ENCODE results near the gene HSPA12A.
A peak's percentile ranks its signal among the peaks of the same experiment; 100 is the strongest.

Gene HSPA12A

DNA sequence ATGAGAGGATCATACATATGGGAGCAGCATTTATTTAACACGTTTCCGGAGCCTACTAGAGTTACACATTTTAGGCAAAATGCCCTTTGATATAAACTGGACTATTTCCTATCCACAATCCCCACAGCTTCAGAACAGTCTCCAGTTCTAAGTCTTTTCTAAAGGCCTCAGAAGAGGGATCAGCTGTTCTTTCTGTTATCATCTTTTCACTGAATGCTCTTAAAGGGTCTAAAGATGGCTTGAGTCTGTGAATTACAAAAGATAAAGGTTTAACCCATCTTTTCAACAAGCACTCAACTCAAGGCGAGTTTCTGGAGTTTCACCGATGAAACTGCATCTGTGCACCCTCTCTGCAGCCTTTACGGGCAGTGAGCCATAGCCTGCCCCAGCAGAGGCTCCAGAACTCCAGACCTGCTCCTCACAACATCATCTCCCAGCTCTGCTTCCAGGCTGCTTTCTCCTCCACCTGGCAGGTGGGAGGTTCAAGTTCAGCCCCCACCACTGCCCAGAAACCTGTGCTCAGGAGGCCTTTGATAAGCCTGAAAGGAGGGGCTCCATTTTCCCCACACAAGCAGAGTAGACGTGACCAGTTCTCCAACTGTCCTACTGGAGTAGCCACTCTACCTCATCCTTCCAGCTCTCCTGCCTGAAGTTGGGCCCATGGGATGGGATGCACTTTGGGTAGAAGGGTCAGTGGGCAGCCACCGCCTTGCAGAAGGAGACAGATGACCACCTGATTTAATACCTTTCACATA, 53.4 kb downstream of the HSPA12A start:
- DNase-seq, result no peak

DNA sequence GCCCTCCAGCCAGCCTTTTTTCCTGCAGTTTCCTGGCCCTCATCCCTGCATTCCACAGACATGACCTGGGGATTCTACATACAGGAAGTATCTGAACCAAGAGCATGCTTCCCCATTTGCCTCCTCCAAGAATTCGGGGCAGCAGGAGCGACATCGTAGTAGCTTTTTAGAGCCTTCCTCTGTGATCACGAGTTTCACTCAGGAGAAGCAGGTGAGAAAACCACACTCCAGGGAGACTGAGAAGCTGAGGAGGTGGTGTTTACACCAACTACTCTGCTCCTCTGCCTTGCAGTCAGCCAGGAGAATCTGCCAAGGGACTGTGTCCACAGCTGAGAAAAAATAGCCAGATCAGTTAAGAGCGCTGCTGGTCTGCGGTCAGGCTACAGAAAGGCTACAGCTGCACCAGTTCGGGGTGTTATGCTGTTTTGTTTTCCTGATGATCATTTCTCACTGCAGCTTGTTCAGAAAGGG, 54.1 kb downstream of the HSPA12A start:
- peak; percentile 66 for DNase-seq

DNA sequence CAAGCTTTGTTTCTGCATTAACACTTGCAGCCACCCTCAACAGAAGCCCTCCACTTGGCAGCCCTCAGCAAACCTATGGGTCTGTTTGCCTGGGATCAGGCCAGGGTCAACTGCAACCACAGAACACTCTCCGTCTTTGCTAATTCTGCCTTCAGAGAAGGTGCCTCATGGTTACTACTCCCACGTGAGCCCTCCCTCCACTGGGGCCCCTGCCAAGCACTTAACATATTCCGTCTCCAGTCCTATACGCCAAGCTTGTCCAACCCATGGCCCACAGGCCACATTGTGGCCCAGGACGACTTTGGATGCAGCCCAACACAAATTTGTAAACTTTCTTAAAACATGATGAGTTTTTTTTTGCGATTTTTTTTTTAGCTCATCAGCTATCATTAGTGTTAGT, 54.7 kb downstream of the HSPA12A start:
- DNase-seq, result no peak

GRCh38 chr10:116686632-116687031, 55.7 kb downstream of the HSPA12A start:
- DNase-seq, result no peak

DNA sequence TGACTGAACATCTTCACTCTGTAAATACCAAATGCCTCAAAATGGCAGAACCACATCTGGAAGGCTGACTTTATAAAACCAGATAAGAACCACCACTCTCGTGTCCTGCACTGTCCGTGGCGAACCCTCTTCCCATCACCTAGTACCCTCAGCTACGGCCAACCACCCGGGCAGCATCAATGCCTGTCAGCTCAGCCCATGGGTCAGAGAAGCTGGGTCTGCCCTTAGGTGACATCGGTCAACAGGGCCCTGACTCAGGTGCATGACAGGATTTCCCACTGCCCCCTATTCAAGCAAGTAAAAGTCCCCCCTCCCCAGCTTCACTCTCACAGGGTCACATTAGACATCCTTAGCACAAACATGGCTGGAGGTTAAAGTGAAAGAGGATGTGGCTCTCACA, 56.6 kb downstream of the HSPA12A start:
- DNase-seq, result no peak

DNA sequence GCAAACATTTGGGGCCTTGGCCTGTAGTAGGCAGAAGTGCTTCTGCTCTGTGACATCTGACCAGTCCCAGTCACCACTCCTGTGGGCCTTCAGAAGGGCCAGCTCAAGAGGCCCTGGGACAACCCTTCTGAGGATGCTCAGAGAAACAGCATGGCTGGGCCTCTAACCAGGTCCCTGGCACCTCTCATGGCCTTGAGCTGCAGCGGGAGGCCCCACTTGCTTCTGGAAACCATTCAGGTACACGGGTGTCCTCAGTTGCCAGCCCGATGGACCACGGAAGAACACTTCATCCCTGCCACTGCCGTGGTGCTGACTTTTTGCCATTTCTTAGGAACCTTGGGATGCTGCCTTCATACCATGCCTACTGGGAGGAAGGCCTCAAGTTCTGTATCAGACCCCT, 57.6 kb downstream of the HSPA12A start:
- DNase-seq, result no peak

GRCh38 chr10:116683821-116684220, 58.5 kb downstream of the HSPA12A start:
- no peak for DNase-seq

DNA sequence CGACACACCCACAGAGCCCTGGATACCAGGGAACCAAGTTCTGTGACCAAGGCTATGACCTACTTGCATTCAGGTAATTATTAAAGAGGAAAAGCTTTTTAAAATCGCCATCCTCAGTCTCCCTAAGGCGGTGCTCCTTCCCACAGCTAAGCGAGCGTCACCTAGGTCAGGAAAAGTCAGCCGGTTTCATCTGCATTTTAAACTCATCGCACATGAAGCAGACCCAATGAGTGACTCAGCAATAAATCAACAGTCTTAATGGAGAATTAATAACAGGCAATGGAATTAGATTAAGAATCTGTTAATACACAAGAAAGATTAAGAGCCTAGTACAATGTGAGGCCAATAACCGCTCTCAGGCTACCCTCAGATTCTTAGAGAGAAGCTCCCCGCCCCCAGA, 59.2 kb downstream of the HSPA12A start:
- DNase-seq, result no peak

- no peak for DNase-seq
These were observed 63.0 kb downstream of the HSPA12A start for GRCh38 chr10:116679351-116679750.

DNA sequence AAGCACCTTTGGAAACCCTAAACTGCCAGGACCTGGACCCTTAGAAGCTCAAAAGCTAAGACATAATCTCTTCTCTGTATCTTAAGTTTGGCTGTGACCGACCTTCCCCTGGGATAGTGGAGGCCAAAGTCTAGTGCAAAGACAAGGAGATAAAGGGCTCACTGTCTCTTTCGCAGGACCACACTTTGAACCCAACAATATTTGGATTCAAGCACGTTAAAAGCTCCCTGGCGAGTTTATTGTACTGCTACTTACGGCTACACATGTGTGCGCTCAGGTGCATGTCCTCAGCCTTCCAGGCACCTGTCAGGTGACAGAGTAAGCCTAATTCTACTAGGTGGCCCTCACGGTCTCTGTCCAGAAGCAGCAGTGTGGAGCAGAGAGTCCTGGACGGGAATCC, 65.7 kb downstream of the HSPA12A start:
- DNase-seq, result no peak

- DNase-seq, result no peak
These were observed 66.2 kb downstream of the HSPA12A start for GRCh38 chr10:116676118-116676517.

GRCh38 chr10:116674901-116675423, 67.4 kb downstream of the HSPA12A start:
- DNase-seq, result no peak

DNA sequence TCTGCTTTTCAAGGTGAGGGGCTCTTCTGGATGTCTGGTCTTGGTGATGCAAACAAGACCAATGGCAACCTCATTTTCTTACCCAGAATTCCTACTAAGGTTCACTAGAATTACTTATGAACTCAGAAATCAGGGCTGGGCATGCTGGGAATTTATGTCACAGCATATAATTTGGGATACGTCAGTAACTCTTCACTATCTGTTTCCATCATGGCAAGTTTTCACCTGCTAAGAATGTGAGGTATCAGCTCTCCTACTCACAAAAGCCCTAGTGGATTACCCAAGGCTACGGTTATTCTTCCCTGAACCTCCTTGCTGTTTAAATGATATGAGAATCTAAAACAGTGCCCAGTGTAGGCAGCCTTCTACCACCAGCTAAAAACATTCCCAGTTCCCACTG, 68.5 kb downstream of the HSPA12A start:
- DNase-seq, result no peak

DNA sequence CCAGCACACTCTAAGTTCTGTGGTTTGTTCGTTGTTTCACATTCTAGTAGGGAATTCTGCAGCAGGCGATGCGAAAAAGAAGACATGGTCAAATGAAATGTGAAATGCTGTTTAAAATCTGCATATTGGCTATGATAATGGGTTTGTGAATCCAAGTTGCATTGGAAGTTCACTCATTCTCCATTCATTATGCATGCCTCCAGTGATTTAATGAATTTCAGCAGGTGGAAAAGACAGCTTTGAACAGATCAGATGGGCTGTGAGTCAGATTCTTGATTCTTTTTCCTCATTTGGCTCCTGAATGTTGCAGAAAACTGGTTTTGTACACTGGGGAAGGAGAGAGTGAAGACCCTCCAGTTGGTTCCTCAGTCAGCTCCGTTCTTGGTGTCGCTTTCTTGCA, 69.5 kb downstream of the HSPA12A start:
- no peak for DNase-seq

DNA sequence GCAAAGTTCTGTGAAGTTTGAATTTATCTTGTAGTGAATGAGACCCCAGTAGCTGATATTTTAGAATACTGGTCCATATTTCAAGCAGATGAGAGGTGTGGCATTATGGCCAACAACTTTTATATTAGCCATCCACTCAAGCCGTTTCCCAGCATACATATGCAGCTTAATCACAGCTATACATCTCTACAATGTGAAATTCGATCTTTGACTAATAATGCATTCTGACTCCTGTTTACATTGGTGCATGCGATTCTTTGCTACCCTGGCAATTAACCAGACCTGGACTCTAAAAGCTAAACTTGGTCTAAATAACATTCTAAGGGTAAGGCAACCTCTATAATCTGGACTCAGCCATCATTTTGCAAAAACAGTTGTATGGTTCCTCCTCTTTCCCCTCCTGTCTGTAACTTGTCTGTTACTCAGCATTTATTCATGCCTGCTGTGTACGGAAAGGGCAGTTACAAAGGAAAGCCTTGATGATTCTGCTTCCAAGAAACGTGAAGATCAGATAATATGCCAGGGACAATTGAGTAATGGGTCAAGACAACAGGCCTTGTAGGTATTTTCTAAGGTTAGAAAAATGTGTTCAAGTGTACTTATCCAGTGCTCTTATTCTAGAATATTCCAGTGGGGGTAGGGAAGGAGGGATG, 71.0 kb downstream of the HSPA12A start:
- DNase-seq, result no peak

GRCh38 chr10:116670706-116671105, 71.7 kb downstream of the HSPA12A start:
- no peak for DNase-seq

- DNase-seq, result peak; percentile 53
These were observed 72.3 kb downstream of the HSPA12A start for GRCh38 chr10:116669832-116670644.

DNA sequence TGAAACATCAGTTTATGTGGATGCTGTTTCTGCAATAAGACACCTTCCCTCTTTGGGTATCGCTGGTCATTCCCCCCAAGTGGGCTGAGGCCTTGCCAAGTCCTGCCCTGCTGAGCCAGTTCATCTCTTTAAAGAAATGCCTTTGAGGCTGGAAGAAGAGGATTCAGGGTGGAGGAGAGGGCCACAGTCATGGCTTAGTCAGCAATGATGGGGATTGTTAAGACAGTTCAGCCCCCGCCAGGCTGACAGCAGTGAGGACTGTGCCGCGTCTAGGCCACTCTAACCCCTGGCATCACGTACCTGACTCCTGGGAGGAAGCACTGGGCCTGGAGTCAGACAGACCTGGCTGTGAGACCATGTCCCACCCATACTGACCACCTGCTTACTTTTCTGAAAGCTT, 73.3 kb downstream of the HSPA12A start:
- no peak for DNase-seq

- DNase-seq, result no peak
These were observed 73.9 kb downstream of the HSPA12A start for GRCh38 chr10:116668446-116668845.

- no peak for DNase-seq
These were observed 74.3 kb downstream of the HSPA12A start for GRCh38 chr10:116668018-116668417.

- DNase-seq, result no peak
These were observed 74.9 kb downstream of the HSPA12A start for GRCh38 chr10:116667484-116667883.

- peak; percentile 88 for DNase-seq
These were observed 76.7 kb downstream of the HSPA12A start for GRCh38 chr10:116665541-116666125.

DNA sequence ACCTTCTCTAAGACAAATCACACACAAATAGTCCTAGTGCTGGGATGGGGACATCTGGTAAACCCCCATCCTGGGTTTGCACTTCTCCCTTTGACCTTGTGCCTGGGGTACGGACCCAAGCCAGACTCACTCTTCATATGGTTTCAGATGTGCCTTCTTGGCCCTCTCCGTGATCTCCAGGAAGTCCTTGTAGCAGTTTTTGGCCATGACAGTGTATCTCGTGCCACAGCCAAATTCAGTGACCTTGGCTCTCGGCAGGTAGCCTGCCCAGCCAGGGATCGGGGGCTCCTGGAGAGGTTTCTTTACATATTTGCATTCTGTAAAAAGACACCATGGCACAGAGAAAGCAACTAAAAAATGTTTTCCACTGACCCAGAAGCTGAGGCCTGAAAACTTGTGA, 77.7 kb downstream of the HSPA12A start:
- no peak for DNase-seq

Measured in right hindlimb (tissue), 1 donor.